ENCODE data around the gene SLC41A2. TPM values are rescaled to one million over a fixed set of nuclear protein-coding genes. Genes with fewer than 3 reads are reported as not detected.
"Not testable (repeated sequence)": the region's sequence is repeated elsewhere in the genome, so short reads cannot be mapped to it uniquely, and the experiment has no call there.

SLC41A2 gene
- total RNA-seq, 1 experiment from 2014 or later, result 48.1 TPM

GRCh38 chr12:104990950-104991349, 32.9 kb upstream of the SLC41A2 start:
- no peaks in the 10 kb centered on the region for H3K9me3 Mint-ChIP-seq (ENCODE audit: low read depth, unreplicated experiment)
- H3K4me1 Mint-ChIP-seq (ENCODE audit: low read depth, unreplicated experiment), result peaks cover 25% of the 10 kb centered on the region
- intact Hi-C loops (cut with micrococcal nuclease; ENCODE audit: unreplicated experiment), result no loop called here
- CTCF ChIA-PET, result no interaction called here
- peaks cover 51% of the 10 kb centered on the region for H3K36me3 Mint-ChIP-seq (ENCODE audit: insufficient read depth, unreplicated experiment)
- no peak for TF ChIP-seq CTCF (IDR thresholded peaks at IDR 0.05; ENCODE audit: unreplicated experiment)
- no peak overlapping the region for H3K27ac Mint-ChIP-seq (ENCODE audit: unreplicated experiment)
- no peak for DNase-seq
- H3K4me3 Mint-ChIP-seq (ENCODE audit: low read depth, unreplicated experiment), result no peak overlapping the region
- BruUV-seq (replicated peaks), result no TSS peak
- no peaks in the 10 kb centered on the region for H3K27me3 Mint-ChIP-seq (ENCODE audit: unreplicated experiment)

- peaks cover 35% of the 10 kb centered on the region for H3K4me1 Mint-ChIP-seq (ENCODE audit: low read depth, unreplicated experiment)
- CTCF ChIA-PET, result interaction anchor here (0.9 kb wide), 1 partner anchor 10 kb away, joined by 5 read pairs; no protein-coding TSS in a partner anchor
- intact Hi-C loops (cut with micrococcal nuclease; ENCODE audit: unreplicated experiment), result loop anchor here (5.0 kb wide), 1 partner anchor 66 kb away; no protein-coding TSS in a partner anchor
Observed at GRCh38 chr12:104986022-104986941, 28.2 kb upstream of the SLC41A2 start, which contains the start of gene NOPCHAP1. TSS of gene NOPCHAP1 (plus strand) at chr12:104986316. CDS start at chr12:104986353, 37 bp downstream.

GRCh38 chr12:104985206-104985605, 27.1 kb upstream of the SLC41A2 start:
- no peaks in the 10 kb centered on the region for H3K27me3 Mint-ChIP-seq (ENCODE audit: unreplicated experiment)
- DNase-seq, result peak; percentile 9
- peaks cover 29% of the 10 kb centered on the region for H3K36me3 Mint-ChIP-seq (ENCODE audit: insufficient read depth, unreplicated experiment)
- peak overlapping the region; percentile 72 for H3K4me3 Mint-ChIP-seq (ENCODE audit: low read depth, unreplicated experiment)
- intact Hi-C loops (cut with micrococcal nuclease; ENCODE audit: unreplicated experiment), result loop anchor here (5.0 kb wide), 1 partner anchor 67 kb away; no protein-coding TSS in a partner anchor
- peak overlapping the region; percentile 88 for H3K27ac Mint-ChIP-seq (ENCODE audit: unreplicated experiment)
- peaks cover 35% of the 10 kb centered on the region for H3K4me1 Mint-ChIP-seq (ENCODE audit: low read depth, unreplicated experiment)
- no peaks in the 10 kb centered on the region for H3K9me3 Mint-ChIP-seq (ENCODE audit: low read depth, unreplicated experiment)
- CTCF ChIA-PET, result no interaction called here
- no TSS peak for BruUV-seq (replicated peaks)
- TF ChIP-seq CTCF (IDR thresholded peaks at IDR 0.05; ENCODE audit: unreplicated experiment), result no peak

More at GRCh38 chr12:104986022-104986941, 28.2 kb upstream of the SLC41A2 start, which contains the start of gene NOPCHAP1:
- no peaks in the 10 kb centered on the region for H3K27me3 Mint-ChIP-seq (ENCODE audit: unreplicated experiment)
- peak within 1 kb of the TSS; percentile 88 for H3K27ac Mint-ChIP-seq (ENCODE audit: unreplicated experiment)
- H3K36me3 Mint-ChIP-seq (ENCODE audit: insufficient read depth, unreplicated experiment), result peaks cover 29% of the 10 kb centered on the region
- TF ChIP-seq CTCF (IDR thresholded peaks at IDR 0.05; ENCODE audit: unreplicated experiment), result no peak
- peak within 1 kb of the TSS; percentile 72 for H3K4me3 Mint-ChIP-seq (ENCODE audit: low read depth, unreplicated experiment)
- H3K9me3 Mint-ChIP-seq (ENCODE audit: low read depth, unreplicated experiment), result no peaks in the 10 kb centered on the region
- peak; percentile 97 for DNase-seq
- BruUV-seq (replicated peaks), result no TSS peak

- H3K27me3 Mint-ChIP-seq (ENCODE audit: unreplicated experiment); H3K36me3 Mint-ChIP-seq (ENCODE audit: insufficient read depth, unreplicated experiment); H3K27ac Mint-ChIP-seq (ENCODE audit: unreplicated experiment); H3K9me3 Mint-ChIP-seq (ENCODE audit: low read depth, unreplicated experiment); CTCF ChIA-PET; DNase-seq; H3K4me1 Mint-ChIP-seq (ENCODE audit: low read depth, unreplicated experiment); H3K4me3 Mint-ChIP-seq (ENCODE audit: low read depth, unreplicated experiment); intact Hi-C loops (cut with micrococcal nuclease; ENCODE audit: unreplicated experiment); BruUV-seq (replicated peaks): not testable (repeated sequence)
Observed at GRCh38 chr12:104977688-104978087, 19.6 kb upstream of the SLC41A2 start.
